ENCODE measurements around the gene DCLRE1C.
"Not testable (repeated sequence)": the region's sequence is repeated elsewhere in the genome, so short reads cannot be mapped to it uniquely, and the experiment has no call there.

Gene DCLRE1C

GRCh38 chr10:14954001-14954770, at the start of gene DCLRE1C:
Gene DCLRE1C (minus strand): TSS chr10:14954096. CDS start chr10:14954010, 86 bp downstream.
- peak; percentile 83 for DNase-seq

- DNase-seq = no peak
Observed at GRCh38 chr10:14995964-14996565, 42.2 kb upstream of the DCLRE1C start.

GRCh38 chr10:14993500-14994455, 39.9 kb upstream of the DCLRE1C start:
- DNase-seq = not testable (repeated sequence)

GRCh38 chr10:14992336-14992735, 38.4 kb upstream of the DCLRE1C start:
- not testable (repeated sequence) for DNase-seq

GRCh38 chr10:14991035-14991749, 37.3 kb upstream of the DCLRE1C start:
- DNase-seq = peak; percentile 13

- not testable (repeated sequence) for DNase-seq
Observed at GRCh38 chr10:14989552-14989951, 35.7 kb upstream of the DCLRE1C start.

GRCh38 chr10:14982744-14983143, 28.8 kb upstream of the DCLRE1C start:
- DNase-seq = no peak

GRCh38 chr10:14975672-14976273, 21.9 kb upstream of the DCLRE1C start:
- DNase-seq = no peak

- not testable (repeated sequence) for DNase-seq
Observed at GRCh38 chr10:14974153-14974998, 20.5 kb upstream of the DCLRE1C start.

GRCh38 chr10:14971867-14972448, 18.1 kb upstream of the DCLRE1C start:
- DNase-seq = peak; percentile 33

- DNase-seq = no peak
Observed at GRCh38 chr10:14967897-14968296, 14.0 kb upstream of the DCLRE1C start.

- peak; percentile 85 for DNase-seq
Observed at GRCh38 chr10:14959221-14960057, 5.5 kb upstream of the DCLRE1C start, which contains the start of gene MEIG1. Gene MEIG1 (plus strand): TSS chr10:14959388. CDS start chr10:14966469, 7,081 bp downstream.

GRCh38 chr10:14958872-14959220, 5.0 kb upstream of the DCLRE1C start:
- DNase-seq = no peak

GRCh38 chr10:14954934-14955333, 1.0 kb upstream of the DCLRE1C start:
- no peak for DNase-seq

- DNase-seq = no peak
Observed at GRCh38 chr10:14953424-14954000, 384 bp downstream of the DCLRE1C start.

GRCh38 chr10:14952851-14953423, 959 bp downstream of the DCLRE1C start:
- DNase-seq = no peak

GRCh38 chr10:14949291-14949690, 4.6 kb downstream of the DCLRE1C start:
- no peak for DNase-seq

GRCh38 chr10:14947268-14947667, 6.6 kb downstream of the DCLRE1C start:
- no peak for DNase-seq

- DNase-seq = no peak
Observed at GRCh38 chr10:14945108-14945507, 8.8 kb downstream of the DCLRE1C start.

All from activated effector memory CD4-positive, alpha-beta T cell treated with Interleukin-2 at 50 U/mL for 16 hours (primary cell).